Gastroesophageal sphincter (tissue), 2 donors: ENCODE measurements around the gene GNB5.

Experiments used
- EP300 ChIP-seq: sonication (generic); formaldehyde crosslinking; IDR thresholded peaks from one replicate; pipeline ENCODE4 v1.6.1; 2017; ENCODE audit warnings: antibody characterized with exemption, mild to moderate bottlenecking
- POLR2A ChIP-seq, 2 donors: fragments of 450-650 bp; IDR thresholded peaks; one replicate each; pipeline ENCODE4 v1.6.1; 2017; ENCODE audit warnings: antibody characterized with exemption in 2 of 2, mild to moderate bottlenecking in 2 of 2, moderate library complexity in 1 of 2

DNA sequence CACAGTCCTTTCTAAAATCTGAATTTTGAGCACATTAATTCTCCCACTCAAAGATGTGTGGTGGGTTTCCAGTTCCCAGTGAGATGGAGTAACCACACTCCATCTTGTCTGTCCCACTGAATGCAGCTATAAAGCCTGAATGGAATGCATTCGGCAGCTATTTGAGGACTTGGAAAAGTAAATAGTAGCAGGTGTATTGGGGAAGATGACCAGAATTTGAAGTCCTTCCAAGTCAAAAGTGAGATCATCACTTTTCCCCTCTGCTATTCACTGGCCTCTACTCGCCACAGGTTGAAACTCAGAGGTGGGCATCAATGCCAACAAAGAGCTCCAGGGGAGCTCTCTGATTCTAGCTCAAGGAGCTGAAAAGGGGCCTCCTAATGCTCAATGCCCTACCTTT is 8.1 kb upstream of the GNB5 start:
- TF ChIP-seq EP300 (no peak), POLR2A (IDR thresholded peaks at IDR 0.05) (no peak)
